Fibroblast of skin of abdomen (primary cell): ENCODE data around the gene POLK. TPM values are rescaled to one million over a fixed set of nuclear protein-coding genes. Genes with fewer than 3 reads are reported as not detected.
"Not testable (repeated sequence)": the region's sequence is repeated elsewhere in the genome, so short reads cannot be mapped to it uniquely, and the experiment has no call there.

Experiments used
- DNase-seq: peaks from one replicate; pipeline ENCODE4 v3.0.0-alpha.2; 2013
- polyA plus RNA-seq, 2 experiments: library from polyadenylated mRNA; unstranded; fragments of 120-200 nt; gene quantifications; one replicate each; pipeline ENCODE4 v1.2.1, GENCODE V29; 2013; ENCODE audit not compliant: insufficient read length in 2 of 2

Gene POLK
- 16.9 TPM for polyA plus RNA-seq (2013, experiment 1 of 2; ENCODE audit: insufficient read length)
- polyA plus RNA-seq (2013, experiment 2 of 2; ENCODE audit: insufficient read length), result 17.4 TPM

- peak; percentile 99 for DNase-seq
Observed at GRCh38 chr5:75511435-75512382, at the start of gene POLK, which contains the start of gene CERT1. Gene POLK, plus strand, starts transcription at chr5:75511891. Gene CERT1, minus strand, starts transcription at chr5:75511629. Its CDS starts 422 bp downstream, at chr5:75511207.

- no peak for DNase-seq
Observed at GRCh38 chr5:75463726-75464125, 48.0 kb upstream of the POLK start.

GRCh38 chr5:75465480-75465879 lies 46.2 kb upstream of the POLK start:
- no peak for DNase-seq

- DNase-seq, result no peak
Observed at GRCh38 chr5:75466006-75466716, 45.5 kb upstream of the POLK start.

- DNase-seq, result no peak
Observed at GRCh38 chr5:75468593-75468992, 43.1 kb upstream of the POLK start.

GRCh38 chr5:75469017-75469416 lies 42.7 kb upstream of the POLK start:
- DNase-seq, result no peak

- DNase-seq, result no peak
Observed at GRCh38 chr5:75471193-75471592, 40.5 kb upstream of the POLK start.

- DNase-seq, result no peak
Observed at GRCh38 chr5:75472973-75473372, 38.7 kb upstream of the POLK start.

- DNase-seq, result no peak
Observed at GRCh38 chr5:75473463-75473862, 38.2 kb upstream of the POLK start.

GRCh38 chr5:75475364-75475763 lies 36.3 kb upstream of the POLK start:
- DNase-seq, result no peak

- no peak for DNase-seq
Observed at GRCh38 chr5:75481024-75481423, 30.7 kb upstream of the POLK start.

- no peak for DNase-seq
Observed at GRCh38 chr5:75482482-75482881, 29.2 kb upstream of the POLK start.

- no peak for DNase-seq
Observed at GRCh38 chr5:75484605-75485004, 27.1 kb upstream of the POLK start.

GRCh38 chr5:75489847-75490246 lies 21.8 kb upstream of the POLK start:
- not testable (repeated sequence) for DNase-seq

GRCh38 chr5:75491621-75492020 lies 20.1 kb upstream of the POLK start:
- DNase-seq, result no peak

- no peak for DNase-seq
Observed at GRCh38 chr5:75496026-75496425, 15.7 kb upstream of the POLK start.

GRCh38 chr5:75498208-75498777 lies 13.4 kb upstream of the POLK start:
- DNase-seq, result no peak

GRCh38 chr5:75498875-75499274 lies 12.8 kb upstream of the POLK start:
- not testable (repeated sequence) for DNase-seq

- not testable (repeated sequence) for DNase-seq
Observed at GRCh38 chr5:75505112-75505511, 6.6 kb upstream of the POLK start.

GRCh38 chr5:75507841-75508240 lies 3.9 kb upstream of the POLK start:
- DNase-seq, result no peak

- DNase-seq, result no peak
Observed at GRCh38 chr5:75509546-75509945, 2.1 kb upstream of the POLK start.

GRCh38 chr5:75509956-75510355 lies 1.7 kb upstream of the POLK start:
- DNase-seq, result peak; percentile 17

GRCh38 chr5:75510417-75510835 lies 1.3 kb upstream of the POLK start:
- peak; percentile 22 for DNase-seq
